A549 treated with dexamethasone at 1 μM for 4 hours (cell line): ENCODE measurements around the gene CD48. TPM values are rescaled to one million over a fixed set of nuclear protein-coding genes. Genes with fewer than 3 reads are reported as not detected.

Experiments used
- total RNA-seq: library from RNA; stranded (reverse); fragments of 200-300 nt; extraction: Qiagen RNA extraction; gene quantifications from 5 replicates; pipeline ENCODE4 v1.2.3, GENCODE V29; 2022

Gene CD48
- not detected in 5 replicates for total RNA-seq

GRCh38 chr1:160711602-160712311 is at the start of gene CD48:
CD48 (minus strand) TSS chr1:160711822; CDS start chr1:160711763, 59 bp downstream.

GRCh38 chr1:160739098-160739511 is 27.5 kb upstream of the CD48 start, which contains the start of gene SLAMF7:
SLAMF7 (plus strand) TSS chr1:160739247; CDS start chr1:160739302, 55 bp downstream.

GRCh38 chr1:160646711-160647328 is 64.8 kb downstream of the CD48 start, which contains the start of gene SLAMF1:
SLAMF1 (minus strand) TSS chr1:160647044; CDS start chr1:160646945, 99 bp downstream.

Other genes with a start within 250 kb of the CD48 start
- not detected in 5 replicates for gene SLAMF6, start 188.6 kb downstream of the CD48 start, total RNA-seq
- gene CD84, start 132.3 kb downstream of the CD48 start, total RNA-seq: not detected in 5 replicates
- gene SLAMF1, start 64.8 kb downstream of the CD48 start, total RNA-seq: 0.05 TPM in 1 of 5 replicates, not detected in the others
- 0.87 to 1.8 TPM (median 1.6 TPM) in 5 replicates for gene SLAMF7, start 27.4 kb upstream of the CD48 start, total RNA-seq
- gene LY9, start 84.4 kb upstream of the CD48 start, total RNA-seq: 0.07 to 0.16 TPM (median 0.12 TPM) in 4 of 5 replicates, not detected in the other
- not detected in 5 replicates for gene CD244, start 151.1 kb upstream of the CD48 start, total RNA-seq
- gene ITLN1, start 173.4 kb upstream of the CD48 start, total RNA-seq: not detected in 5 replicates
- 0.66 to 1.1 TPM (median 0.82 TPM) in 5 replicates for gene ITLN2, start 243.0 kb upstream of the CD48 start, total RNA-seq